Astrocyte of the cerebellum (primary cell): ENCODE results near the gene PLXNC1.

Source experiments
- DNase-seq: peaks from one replicate; pipeline ENCODE4 v3.0.0-alpha.2; 2011; ENCODE audit warnings: low read depth
- H3K4me3 ChIP-seq: 2 replicates; pipeline ENCODE4 v1.5.1; 2011; ENCODE audit warnings: mild to moderate bottlenecking, low read depth, low read length, moderate library complexity
- CTCF ChIP-seq: IDR thresholded peaks from 2 replicates; pipeline ENCODE4 v1.5.1; 2012; ENCODE audit warnings: low read length, low read depth, moderate library complexity, mild to moderate bottlenecking; ENCODE audit errors: missing control alignments
- in situ Hi-C: cut with HindIII; loops from 2 replicates; pipeline ENCODE4 v1.10.0; 2017; ENCODE audit warnings: low sequenced_read_pairs

The PLXNC1 gene

DNA sequence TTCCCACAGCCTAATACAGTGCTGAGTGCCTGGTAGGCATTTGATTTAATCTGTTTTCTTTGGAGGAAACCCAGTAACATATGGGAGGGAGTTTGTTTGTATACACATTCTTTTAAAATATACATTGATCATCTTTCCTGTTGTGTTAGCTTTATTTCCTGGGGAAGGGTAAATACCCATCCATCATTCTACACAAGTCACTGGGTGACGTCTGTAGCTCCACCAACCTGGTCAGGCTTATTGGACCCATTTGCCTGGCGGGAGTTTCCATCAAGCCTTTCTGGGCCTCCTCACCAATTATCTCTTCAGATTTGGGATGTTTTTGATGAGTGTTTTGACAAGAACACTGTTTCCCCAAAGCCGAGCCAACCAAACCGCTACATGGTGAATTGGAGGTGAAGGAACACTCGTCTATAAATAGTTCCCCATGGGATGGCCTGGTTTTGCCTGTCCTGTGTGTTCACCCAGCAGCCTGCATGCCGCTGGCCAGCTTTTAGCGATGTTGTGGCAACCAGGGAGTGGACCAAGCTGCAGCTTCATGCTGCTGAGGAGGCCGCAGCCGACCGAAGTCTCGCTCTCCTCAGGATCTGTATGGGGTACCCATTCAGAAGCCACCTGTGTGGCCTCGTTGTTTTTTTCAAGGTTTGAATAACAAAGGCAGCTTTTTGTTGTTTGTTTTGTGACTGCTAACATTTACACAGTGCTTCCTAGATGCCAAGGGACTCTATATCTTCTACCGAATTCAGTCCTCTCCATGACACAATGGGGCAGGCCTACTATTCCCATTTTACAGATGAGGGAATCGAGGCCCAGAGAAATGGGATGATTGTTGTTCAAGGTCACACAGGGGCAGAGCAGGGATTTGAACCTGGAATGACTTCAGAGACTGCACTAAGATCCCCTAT is 22.6 kb downstream of the PLXNC1 start:
- in situ Hi-C loops: no loop called here
- no peak overlapping the region for H3K4me3 ChIP-seq
- DNase-seq: no peak
- no peak for TF ChIP-seq CTCF

GRCh38 chr12:94171595-94171930 is 23.2 kb downstream of the PLXNC1 start:
- DNase-seq: no peak
- no peak for TF ChIP-seq CTCF
- no peak overlapping the region for H3K4me3 ChIP-seq
- in situ Hi-C loops: no loop called here

DNA sequence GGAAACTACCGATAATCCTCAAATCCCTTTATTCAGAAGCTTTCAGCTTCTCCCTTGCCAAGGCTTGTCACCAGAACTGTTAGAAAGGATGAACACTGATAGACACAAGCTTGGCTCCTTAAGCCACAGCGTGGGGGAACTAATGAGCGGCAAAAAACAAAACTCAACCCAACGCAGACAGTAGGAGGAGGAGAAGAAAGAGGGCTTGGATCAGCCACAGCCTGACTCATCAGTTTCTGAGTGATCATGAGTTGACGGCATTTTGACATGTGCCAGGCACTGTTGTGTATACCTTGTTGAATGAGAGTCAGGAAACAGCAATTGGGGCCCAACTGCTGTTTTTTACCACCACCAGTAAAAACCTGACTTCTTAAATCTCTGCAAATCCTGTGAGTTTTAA is 23.7 kb downstream of the PLXNC1 start:
- no peak overlapping the region for H3K4me3 ChIP-seq
- in situ Hi-C loops: no loop called here
- no peak for TF ChIP-seq CTCF
- DNase-seq: no peak

GRCh38 chr12:94172973-94173372 is 24.6 kb downstream of the PLXNC1 start:
- in situ Hi-C loops: no loop called here
- peak; percentile 85 for DNase-seq
- TF ChIP-seq CTCF: no peak
- no peak overlapping the region for H3K4me3 ChIP-seq

- in situ Hi-C loops: no loop called here
- TF ChIP-seq CTCF: no peak
- no peak for DNase-seq
- H3K4me3 ChIP-seq: no peak overlapping the region
Observed at GRCh38 chr12:94173660-94174265, 25.4 kb downstream of the PLXNC1 start.

DNA sequence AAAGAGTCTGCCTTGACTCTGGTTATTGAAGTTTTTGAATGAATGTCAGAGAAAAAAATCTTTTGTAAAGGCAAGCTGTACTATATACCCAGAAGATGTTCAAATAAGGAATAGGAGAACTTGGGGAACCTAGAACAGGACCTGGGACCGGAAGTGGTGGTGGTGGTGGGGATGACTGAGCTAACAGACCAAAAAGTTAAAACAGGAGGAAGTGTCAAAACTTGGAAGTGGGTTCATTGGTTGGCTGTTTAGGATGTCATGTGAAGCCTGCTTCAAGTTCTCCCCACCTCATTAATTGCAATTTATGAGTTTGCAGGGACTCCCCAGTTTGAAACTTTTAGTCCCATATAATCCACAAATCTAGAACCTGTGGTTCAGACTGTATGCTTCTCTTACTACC is 26.2 kb downstream of the PLXNC1 start:
- no peak for DNase-seq
- no peak for TF ChIP-seq CTCF
- in situ Hi-C loops: no loop called here
- no peak overlapping the region for H3K4me3 ChIP-seq
